HEK293 (cell line): Measurements from ENCODE around the gene PALM3.

Experiments used
- CTCF ChIA-PET: fragments of 350-600 bp; formaldehyde crosslinking; extraction: SDS; loops from one replicate; lab custom pipeline; 2021; ENCODE audit warnings: antibody characterized with exemption; lab: Yijun Ruan, JAX
- POLR2A ChIA-PET: fragments of 300-600 bp; formaldehyde crosslinking; extraction: SDS; loops from one replicate; lab custom pipeline; 2020; ENCODE audit warnings: antibody characterized with exemption, inconsistent platforms; lab: Yijun Ruan, JAX
- H3K27ac ChIP-seq: fragments of 200-500 bp; sonication (Bioruptor generic); 2 replicates; pipeline ENCODE4 v1.5.1; 2014; ENCODE audit warnings: low read depth, low read length, control low read depth, inconsistent platforms; ENCODE audit errors: extremely low read depth
- H3K36me3 ChIP-seq, 2 experiments: fragments of 200-500 bp in 1 of 2; sonication (Bioruptor generic) in 1 of 2; 1 replicate in 1 of 2; 2 replicates in 1 of 2; pipeline ENCODE4 v1.5.1; 2014 to 2017; ENCODE audit warnings: inconsistent platforms in 2 of 2, low read length in 2 of 2; ENCODE audit not compliant: control insufficient read depth in 2 of 2, insufficient read depth in 1 of 2
- H3K4me1 ChIP-seq: fragments of 200-500 bp; sonication (Bioruptor generic); 2 replicates; pipeline ENCODE4 v1.5.1; 2014; ENCODE audit warnings: mild to moderate bottlenecking, low read length, inconsistent platforms; ENCODE audit not compliant: control insufficient read depth, insufficient read depth
- H3K4me3 ChIP-seq: 2 replicates; pipeline ENCODE4 v1.5.1; 2011; ENCODE audit warnings: low read depth, mild to moderate bottlenecking, control low read depth, low read length, moderate library complexity
- H3K9me3 ChIP-seq: fragments of 200-500 bp; sonication (Bioruptor generic); 2 replicates; pipeline ENCODE4 v1.5.1; 2014; ENCODE audit warnings: low read depth, low read length, inconsistent platforms; ENCODE audit not compliant: control insufficient read depth, insufficient read depth
- BCL11A ChIP-seq: fragments of 450-650 bp; formaldehyde crosslinking; IDR thresholded peaks from 2 replicates; pipeline ENCODE4 v1.5.1; 2016; ENCODE audit warnings: low read depth, missing biosample characterization, missing genetic modification characterization
- EGR2 ChIP-seq: fragments of 450-650 bp; formaldehyde crosslinking; IDR thresholded peaks from 2 replicates; pipeline ENCODE4 v1.5.1; 2016; ENCODE audit warnings: low read depth, missing biosample characterization, missing genetic modification characterization
- KLF16 ChIP-seq: fragments of 450-650 bp; formaldehyde crosslinking; IDR thresholded peaks from 2 replicates; pipeline ENCODE4 v1.5.1; 2017; ENCODE audit warnings: missing biosample characterization, missing genetic modification characterization
- TCF7L2 ChIP-seq: IDR thresholded peaks from 2 replicates; pipeline ENCODE4 v1.6.1; 2011; ENCODE audit warnings: low read depth, mild to moderate bottlenecking, inconsistent platforms, low read length, moderate library complexity, borderline replicate concordance
- ZBTB17 ChIP-seq: fragments of 450-650 bp; formaldehyde crosslinking; IDR thresholded peaks from 2 replicates; pipeline ENCODE4 v1.5.1; 2016; ENCODE audit warnings: missing biosample characterization, missing genetic modification characterization
- ZBTB8A ChIP-seq: fragments of 450-650 bp; formaldehyde crosslinking; IDR thresholded peaks from 2 replicates; pipeline ENCODE4 v1.5.1; 2016; ENCODE audit warnings: missing biosample characterization, missing genetic modification characterization
- ZFHX2 ChIP-seq: fragments of 450-650 bp; formaldehyde crosslinking; conservative IDR thresholded peaks from 2 replicates; pipeline ENCODE4 v1.5.1; 2016; ENCODE audit warnings: missing biosample characterization, missing genetic modification characterization
- ZNF362 ChIP-seq: fragments of 450-650 bp; formaldehyde crosslinking; IDR thresholded peaks from 2 replicates; pipeline ENCODE4 v1.5.1; 2016; ENCODE audit warnings: missing biosample characterization, missing genetic modification characterization
- ZNF404 ChIP-seq: fragments of 450-650 bp; formaldehyde crosslinking; IDR thresholded peaks from 2 replicates; pipeline ENCODE4 v1.5.1; 2017; ENCODE audit warnings: missing biosample characterization, missing genetic modification characterization
- ZNF514 ChIP-seq: fragments of 450-650 bp; formaldehyde crosslinking; IDR thresholded peaks from 2 replicates; pipeline ENCODE4 v1.5.1; 2016; ENCODE audit warnings: missing biosample characterization, missing genetic modification characterization
- ZNF521 ChIP-seq: fragments of 450-650 bp; formaldehyde crosslinking; IDR thresholded peaks from 2 replicates; pipeline ENCODE4 v1.5.1; 2017; ENCODE audit warnings: missing biosample characterization, mild to moderate bottlenecking, missing genetic modification characterization
- ZNF561 ChIP-seq: fragments of 450-650 bp; IDR thresholded peaks from 2 replicates; pipeline ENCODE4 v1.5.1; 2018; ENCODE audit warnings: missing biosample characterization, missing genetic modification characterization, borderline replicate concordance
- ZNF596 ChIP-seq: fragments of 450-650 bp; IDR thresholded peaks from 2 replicates; pipeline ENCODE4 v1.5.0; 2018; ENCODE audit warnings: missing biosample characterization, mild to moderate bottlenecking, missing genetic modification characterization, moderate library complexity
- ZNF664 ChIP-seq: fragments of 450-650 bp; formaldehyde crosslinking; IDR thresholded peaks from 2 replicates; pipeline ENCODE4 v1.5.1; 2016; ENCODE audit warnings: missing biosample characterization, missing genetic modification characterization
- ZNF704 ChIP-seq: fragments of 450-650 bp; formaldehyde crosslinking; IDR thresholded peaks from 2 replicates; pipeline ENCODE4 v1.5.1; 2016; ENCODE audit warnings: missing biosample characterization, missing genetic modification characterization
- ZNF747 ChIP-seq: fragments of 450-650 bp; formaldehyde crosslinking; IDR thresholded peaks from 2 replicates; pipeline ENCODE4 v1.5.1; 2016; ENCODE audit warnings: missing biosample characterization, missing genetic modification characterization
- ZNF792 ChIP-seq: fragments of 450-650 bp; formaldehyde crosslinking; IDR thresholded peaks from 2 replicates; pipeline ENCODE4 v1.5.1; 2016; ENCODE audit warnings: missing biosample characterization, missing genetic modification characterization
- ZXDB ChIP-seq: fragments of 450-650 bp; formaldehyde crosslinking; IDR thresholded peaks from 2 replicates; pipeline ENCODE4 v1.5.1; 2016; ENCODE audit warnings: missing biosample characterization, missing genetic modification characterization
- TF ChIP-seq, protein P1 (sequence below): fragments of 450-650 bp; formaldehyde crosslinking; IDR thresholded peaks from 2 replicates; pipeline ENCODE4 v1.5.1; 2016; ENCODE audit warnings: missing biosample characterization, missing genetic modification characterization, borderline replicate concordance
- TF ChIP-seq, protein P2 (sequence below): fragments of 450-650 bp; formaldehyde crosslinking; IDR thresholded peaks from 2 replicates; pipeline ENCODE4 v1.5.1; 2016; ENCODE audit warnings: missing biosample characterization, missing genetic modification characterization
- TF ChIP-seq, protein P3 (sequence below): fragments of 450-650 bp; formaldehyde crosslinking; IDR thresholded peaks from 2 replicates; pipeline ENCODE4 v1.5.1; 2016; ENCODE audit warnings: missing biosample characterization, missing genetic modification characterization
- TF ChIP-seq, protein P4 (sequence below): fragments of 450-650 bp; formaldehyde crosslinking; IDR thresholded peaks from 2 replicates; pipeline ENCODE4 v1.5.1; 2016; ENCODE audit warnings: missing biosample characterization, missing genetic modification characterization

The PALM3 gene

GRCh38 chr19:14059093-14059480, 2.8 kb downstream of the PALM3 start (continued):
- TF ChIP-seq, protein P1, sequence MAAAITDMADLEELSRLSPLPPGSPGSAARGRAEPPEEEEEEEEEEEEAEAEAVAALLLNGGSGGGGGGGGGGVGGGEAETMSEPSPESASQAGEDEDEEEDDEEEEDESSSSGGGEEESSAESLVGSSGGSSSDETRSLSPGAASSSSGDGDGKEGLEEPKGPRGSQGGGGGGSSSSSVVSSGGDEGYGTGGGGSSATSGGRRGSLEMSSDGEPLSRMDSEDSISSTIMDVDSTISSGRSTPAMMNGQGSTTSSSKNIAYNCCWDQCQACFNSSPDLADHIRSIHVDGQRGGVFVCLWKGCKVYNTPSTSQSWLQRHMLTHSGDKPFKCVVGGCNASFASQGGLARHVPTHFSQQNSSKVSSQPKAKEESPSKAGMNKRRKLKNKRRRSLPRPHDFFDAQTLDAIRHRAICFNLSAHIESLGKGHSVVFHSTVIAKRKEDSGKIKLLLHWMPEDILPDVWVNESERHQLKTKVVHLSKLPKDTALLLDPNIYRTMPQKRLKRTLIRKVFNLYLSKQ (tag by site-specific recombination) = no peak
- TF ChIP-seq, protein P2, sequence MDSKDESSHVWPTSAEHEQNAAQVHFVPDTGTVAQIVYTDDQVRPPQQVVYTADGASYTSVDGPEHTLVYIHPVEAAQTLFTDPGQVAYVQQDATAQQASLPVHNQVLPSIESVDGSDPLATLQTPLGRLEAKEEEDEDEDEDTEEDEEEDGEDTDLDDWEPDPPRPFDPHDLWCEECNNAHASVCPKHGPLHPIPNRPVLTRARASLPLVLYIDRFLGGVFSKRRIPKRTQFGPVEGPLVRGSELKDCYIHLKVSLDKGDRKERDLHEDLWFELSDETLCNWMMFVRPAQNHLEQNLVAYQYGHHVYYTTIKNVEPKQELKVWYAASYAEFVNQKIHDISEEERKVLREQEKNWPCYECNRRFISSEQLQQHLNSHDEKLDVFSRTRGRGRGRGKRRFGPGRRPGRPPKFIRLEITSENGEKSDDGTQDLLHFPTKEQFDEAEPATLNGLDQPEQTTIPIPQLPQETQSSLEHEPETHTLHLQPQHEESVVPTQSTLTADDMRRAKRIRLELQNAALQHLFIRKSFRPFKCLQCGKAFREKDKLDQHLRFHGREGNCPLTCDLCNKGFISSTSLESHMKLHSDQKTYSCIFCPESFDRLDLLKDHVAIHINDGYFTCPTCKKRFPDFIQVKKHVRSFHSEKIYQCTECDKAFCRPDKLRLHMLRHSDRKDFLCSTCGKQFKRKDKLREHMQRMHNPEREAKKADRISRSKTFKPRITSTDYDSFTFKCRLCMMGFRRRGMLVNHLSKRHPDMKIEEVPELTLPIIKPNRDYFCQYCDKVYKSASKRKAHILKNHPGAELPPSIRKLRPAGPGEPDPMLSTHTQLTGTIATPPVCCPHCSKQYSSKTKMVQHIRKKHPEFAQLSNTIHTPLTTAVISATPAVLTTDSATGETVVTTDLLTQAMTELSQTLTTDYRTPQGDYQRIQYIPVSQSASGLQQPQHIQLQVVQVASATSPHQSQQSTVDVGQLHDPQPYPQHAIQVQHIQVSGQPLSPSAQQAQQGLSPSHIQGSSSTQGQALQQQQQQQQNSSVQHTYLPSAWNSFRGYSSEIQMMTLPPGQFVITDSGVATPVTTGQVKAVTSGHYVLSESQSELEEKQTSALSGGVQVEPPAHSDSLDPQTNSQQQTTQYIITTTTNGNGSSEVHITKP (tag by site-specific recombination) = no peak

DNA sequence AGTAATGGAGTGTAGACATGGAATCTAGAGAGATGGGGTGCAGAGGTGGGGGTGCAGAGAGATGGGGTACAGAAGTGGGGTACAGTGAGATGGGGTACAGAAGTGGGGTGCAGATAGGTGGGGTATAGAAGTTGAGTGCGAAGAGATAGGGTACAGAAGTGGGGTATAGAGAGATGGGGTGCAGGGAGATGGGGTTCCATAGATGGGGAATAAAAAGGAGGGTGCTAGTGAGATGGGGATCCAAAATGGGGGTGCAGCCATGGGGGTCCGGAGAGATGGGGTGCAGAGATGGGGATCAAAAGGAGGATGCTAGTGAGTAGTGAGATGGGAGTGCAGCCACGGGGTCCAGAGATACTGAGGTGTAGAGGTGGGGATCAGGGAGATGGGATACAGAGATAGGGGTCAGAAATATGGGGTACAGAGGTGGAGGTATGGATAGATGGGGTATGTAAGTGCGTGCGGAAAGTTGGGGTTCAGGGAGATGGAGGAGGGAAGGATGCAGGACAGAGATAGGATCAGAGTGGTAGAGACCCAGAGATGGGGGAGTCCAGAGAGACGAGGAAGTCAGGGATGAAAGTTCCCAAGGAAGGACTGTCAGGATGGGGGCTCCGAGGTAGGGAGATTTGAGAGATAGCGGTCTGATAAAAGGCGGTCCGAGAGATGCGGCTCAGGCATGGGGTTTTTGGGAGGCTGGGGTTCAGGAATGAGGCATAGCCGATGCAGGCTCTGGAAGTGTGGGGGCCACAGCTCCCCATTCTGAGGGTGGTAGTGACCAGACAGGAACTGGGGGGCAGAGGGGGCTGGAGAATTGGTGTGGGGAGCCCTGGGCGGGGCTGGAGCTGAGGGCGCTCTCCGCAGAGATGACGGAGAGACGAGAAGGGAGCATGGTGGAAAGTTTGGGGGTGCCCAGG, 3.4 kb downstream of the PALM3 start:
- peak overlapping the region; percentile 23 for H3K4me3 ChIP-seq
- TF ChIP-seq BCL11A (tag by site-specific recombination) (no peak), ZFHX2 (no peak), ZNF792 (tag by site-specific recombination) (no peak), KLF16 (tag by site-specific recombination) (no peak), ZNF747 (tag by site-specific recombination) (no peak), ZNF596 (tag by site-specific recombination) (no peak), ZBTB8A (tag by site-specific recombination) (peak; percentile 75; the same call in 1 of the 2 replicates), ZXDB (peak; percentile 35; the same call in 1 of the 2 replicates), ZNF362 (tag by site-specific recombination) (no peak), ZNF561 (tag by site-specific recombination) (no peak), ZNF521 (no peak), ZNF664 (no peak), EGR2 (no peak), ZNF704 (tag by site-specific recombination) (no peak), ZBTB17 (tag by site-specific recombination) (peak; percentile 71), ZNF404 (tag by site-specific recombination) (no peak), ZNF514 (no peak), TCF7L2 (no peak)
- TF ChIP-seq, protein P3, sequence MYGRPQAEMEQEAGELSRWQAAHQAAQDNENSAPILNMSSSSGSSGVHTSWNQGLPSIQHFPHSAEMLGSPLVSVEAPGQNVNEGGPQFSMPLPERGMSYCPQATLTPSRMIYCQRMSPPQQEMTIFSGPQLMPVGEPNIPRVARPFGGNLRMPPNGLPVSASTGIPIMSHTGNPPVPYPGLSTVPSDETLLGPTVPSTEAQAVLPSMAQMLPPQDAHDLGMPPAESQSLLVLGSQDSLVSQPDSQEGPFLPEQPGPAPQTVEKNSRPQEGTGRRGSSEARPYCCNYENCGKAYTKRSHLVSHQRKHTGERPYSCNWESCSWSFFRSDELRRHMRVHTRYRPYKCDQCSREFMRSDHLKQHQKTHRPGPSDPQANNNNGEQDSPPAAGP (tag by site-specific recombination) = no peak
- TF ChIP-seq, protein P4, sequence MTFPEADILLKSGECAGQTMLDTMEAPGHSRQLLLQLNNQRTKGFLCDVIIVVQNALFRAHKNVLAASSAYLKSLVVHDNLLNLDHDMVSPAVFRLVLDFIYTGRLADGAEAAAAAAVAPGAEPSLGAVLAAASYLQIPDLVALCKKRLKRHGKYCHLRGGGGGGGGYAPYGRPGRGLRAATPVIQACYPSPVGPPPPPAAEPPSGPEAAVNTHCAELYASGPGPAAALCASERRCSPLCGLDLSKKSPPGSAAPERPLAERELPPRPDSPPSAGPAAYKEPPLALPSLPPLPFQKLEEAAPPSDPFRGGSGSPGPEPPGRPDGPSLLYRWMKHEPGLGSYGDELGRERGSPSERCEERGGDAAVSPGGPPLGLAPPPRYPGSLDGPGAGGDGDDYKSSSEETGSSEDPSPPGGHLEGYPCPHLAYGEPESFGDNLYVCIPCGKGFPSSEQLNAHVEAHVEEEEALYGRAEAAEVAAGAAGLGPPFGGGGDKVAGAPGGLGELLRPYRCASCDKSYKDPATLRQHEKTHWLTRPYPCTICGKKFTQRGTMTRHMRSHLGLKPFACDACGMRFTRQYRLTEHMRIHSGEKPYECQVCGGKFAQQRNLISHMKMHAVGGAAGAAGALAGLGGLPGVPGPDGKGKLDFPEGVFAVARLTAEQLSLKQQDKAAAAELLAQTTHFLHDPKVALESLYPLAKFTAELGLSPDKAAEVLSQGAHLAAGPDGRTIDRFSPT = no peak

More for the DNA sequence above, 3.4 kb downstream of the PALM3 start:
- Histone ChIP-seq H3K36me3 (no peaks in the 10 kb centered on the region), H3K27ac (no peak overlapping the region; the same call in 1 of the 2 replicates), H3K4me1 (peaks cover 4% of the 10 kb centered on the region), H3K9me3 (no peaks in the 10 kb centered on the region)
- CTCF ChIA-PET = interaction anchor here (0.6 to 6.9 kb wide), 21 partner anchors 7 to 220 kb away, joined by 3 to 80 read pairs (median 3); partner anchors contain the start of genes ASF1B, IL27RA, MISP3 and RLN3
- POLR2A ChIA-PET = interaction anchor here (2.3 kb wide), 1 partner anchor 14 kb away, joined by 6 read pairs; the partner anchor contains the start of gene MISP3
